DMS53 treated with DMSO at 0.1 percent for 48 hours (cell line): ENCODE results near the gene EXOSC2.
A peak's percentile ranks its signal among the peaks of the same experiment; 100 is the strongest.
"Not testable (repeated sequence)": the region's sequence is repeated elsewhere in the genome, so short reads cannot be mapped to it uniquely, and the experiment has no call there.

ENCODE experiments used
- DNase-seq: peaks from one replicate; lab custom pipeline; 2025; ENCODE audit not compliant: unreplicated experiment; lab: John Stamatoyannopoulos, UW

EXOSC2 gene

GRCh38 chr9:130666393-130667119 lies 27.0 kb upstream of the EXOSC2 start:
- no peak for DNase-seq

GRCh38 chr9:130667120-130667435 lies 26.5 kb upstream of the EXOSC2 start:
- DNase-seq = no peak

- no peak for DNase-seq
Observed at GRCh38 chr9:130668196-130668595, 25.4 kb upstream of the EXOSC2 start.

GRCh38 chr9:130668659-130669058 lies 24.9 kb upstream of the EXOSC2 start:
- DNase-seq = no peak

GRCh38 chr9:130669965-130670364 lies 23.6 kb upstream of the EXOSC2 start:
- DNase-seq = no peak

- DNase-seq = no peak
Observed at GRCh38 chr9:130670644-130671043, 22.9 kb upstream of the EXOSC2 start.

GRCh38 chr9:130672466-130672865 lies 21.1 kb upstream of the EXOSC2 start:
- DNase-seq = no peak

DNA sequence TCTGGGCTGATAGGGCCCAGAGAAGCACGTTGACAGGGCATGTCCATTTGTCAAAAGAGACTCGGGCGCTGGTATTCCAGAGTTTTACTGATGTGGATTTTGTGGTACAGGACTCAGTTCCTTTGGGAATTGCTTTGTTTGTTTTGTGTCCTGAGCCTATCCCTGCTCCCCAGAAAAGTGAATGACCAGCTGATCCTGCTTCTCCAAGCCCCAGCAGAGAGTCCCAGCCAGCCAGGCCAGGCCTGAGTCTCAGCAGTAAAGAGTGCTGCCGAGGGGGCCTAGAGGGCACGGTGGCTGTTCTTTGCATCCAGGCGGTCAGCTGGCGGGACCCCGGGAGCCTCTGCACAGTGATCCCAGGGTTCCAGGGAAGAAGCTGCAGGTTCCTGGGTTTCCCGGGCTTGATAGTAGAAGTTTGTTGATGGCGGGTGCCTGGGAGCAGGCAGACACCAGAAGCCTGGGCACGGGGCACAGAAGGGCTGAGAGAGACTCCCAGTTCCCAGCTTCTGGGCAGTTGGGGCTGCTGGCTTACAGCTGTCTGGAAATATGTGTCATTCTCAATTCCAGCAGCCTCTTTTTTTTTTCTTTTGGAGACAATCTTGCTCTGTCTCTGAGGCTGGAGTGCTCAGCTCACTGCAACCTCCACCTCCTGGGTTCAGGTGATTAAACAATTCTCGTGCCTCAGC lies 20.5 kb upstream of the EXOSC2 start:
- DNase-seq = no peak

GRCh38 chr9:130675396-130675795 lies 18.2 kb upstream of the EXOSC2 start:
- DNase-seq = no peak

- DNase-seq = no peak
Observed at GRCh38 chr9:130677252-130677651, 16.3 kb upstream of the EXOSC2 start.

DNA sequence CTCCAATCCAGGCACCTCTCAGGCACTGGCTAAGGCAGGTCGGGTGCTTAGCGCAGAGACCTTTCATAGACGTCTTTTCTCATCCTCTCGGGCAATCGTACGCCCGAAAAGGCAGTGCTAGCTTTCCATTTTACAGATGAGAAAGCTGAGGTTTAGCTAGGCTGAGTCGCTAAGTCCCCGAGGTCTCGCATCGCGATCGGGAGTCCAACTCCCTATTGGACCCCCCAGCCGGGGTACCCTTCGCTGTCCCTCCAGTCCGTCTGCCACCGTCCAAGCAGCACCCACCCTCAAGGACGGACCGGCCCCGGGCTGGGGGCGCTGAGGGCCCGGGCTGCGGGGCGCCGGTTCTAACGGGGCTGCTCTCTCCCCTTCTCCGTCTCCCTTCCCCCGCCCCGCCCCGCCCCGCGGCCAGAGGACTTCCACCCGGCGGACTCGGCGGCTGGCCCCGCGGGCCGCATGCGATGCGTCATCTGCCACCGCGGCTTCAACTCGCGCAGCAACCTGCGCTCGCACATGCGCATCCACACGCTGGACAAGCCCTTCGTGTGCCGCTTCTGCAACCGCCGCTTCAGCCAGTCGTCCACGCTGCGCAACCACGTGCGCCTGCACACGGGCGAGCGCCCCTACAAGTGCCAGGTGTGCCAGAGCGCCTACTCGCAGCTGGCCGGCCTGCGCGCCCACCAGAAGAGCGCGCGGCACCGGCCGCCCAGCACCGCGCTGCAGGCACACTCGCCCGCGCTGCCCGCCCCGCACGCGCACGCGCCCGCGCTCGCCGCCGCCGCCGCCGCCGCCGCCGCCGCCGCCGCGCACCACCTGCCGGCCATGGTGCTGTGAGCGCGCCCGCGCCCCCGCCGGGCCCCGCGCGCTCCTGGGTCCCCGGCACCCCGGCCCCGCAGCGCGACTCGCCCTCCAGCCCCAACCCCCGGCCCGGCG lies 12.5 kb upstream of the EXOSC2 start:
- DNase-seq = peak; percentile 85

DNA sequence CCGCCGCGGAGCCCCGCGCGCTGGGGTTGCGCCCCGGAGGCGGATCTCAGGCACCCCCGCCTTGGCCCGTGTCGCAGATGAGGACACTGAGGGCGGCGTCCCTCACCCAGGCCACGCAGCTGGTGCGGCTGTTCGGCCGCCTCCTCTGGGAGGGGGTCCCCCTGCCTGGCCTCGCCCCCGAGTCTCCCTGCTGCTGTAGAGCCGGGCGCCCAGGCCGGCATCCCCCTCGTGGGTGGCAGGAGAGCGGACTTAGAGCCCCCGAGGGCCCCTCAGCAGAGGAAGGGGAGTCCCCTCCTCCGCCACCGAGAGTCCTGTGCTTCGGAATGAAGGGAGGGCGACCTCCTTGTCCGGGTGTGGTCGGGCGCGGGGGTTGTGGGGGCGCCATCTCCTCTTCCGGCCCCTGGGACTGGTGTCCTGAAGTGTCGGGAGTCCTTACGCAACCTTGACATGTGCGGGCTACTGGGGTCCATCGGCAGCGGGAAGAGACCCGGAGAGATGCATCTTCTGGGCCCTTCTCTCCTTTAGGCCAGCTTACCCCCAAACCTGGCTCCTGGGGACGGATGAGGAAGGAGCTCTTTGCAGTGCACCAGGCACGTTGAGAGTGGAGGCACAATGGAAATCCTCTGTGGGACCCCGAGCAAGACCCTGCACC lies 11.7 kb upstream of the EXOSC2 start:
- no peak for DNase-seq

DNA sequence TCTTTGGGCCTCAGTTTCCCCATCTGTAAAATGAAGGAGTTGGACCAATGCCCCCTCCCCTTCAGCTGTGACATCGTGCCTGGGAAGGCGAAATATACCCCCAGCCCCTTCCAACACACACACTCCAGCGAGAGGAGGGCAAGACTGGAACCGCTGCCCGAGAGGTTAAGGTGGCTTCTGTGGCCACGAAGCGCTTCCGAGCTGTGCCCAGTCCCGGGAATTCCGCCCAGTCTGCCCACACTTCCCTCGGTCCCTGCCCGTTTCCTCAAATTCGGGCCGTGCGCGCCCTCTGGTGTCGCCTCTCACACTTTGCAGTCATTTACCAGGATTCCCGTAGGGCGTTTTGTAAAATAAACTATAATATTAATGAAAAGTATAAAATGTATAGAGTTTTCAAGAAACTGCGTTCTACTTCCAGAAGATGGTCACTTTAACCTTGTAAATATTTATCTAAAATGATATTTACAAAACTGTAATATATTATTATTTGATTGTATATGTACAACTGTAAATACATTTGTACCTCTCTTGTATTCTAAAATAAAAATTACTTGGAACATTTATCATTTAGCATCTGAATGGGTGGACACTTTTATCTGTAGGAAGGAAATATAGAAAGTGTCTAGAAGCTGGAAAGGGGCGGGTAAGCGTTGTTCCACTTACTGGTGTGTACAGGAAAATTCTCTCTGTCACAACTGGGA lies 11.0 kb upstream of the EXOSC2 start:
- DNase-seq = peak; percentile 88

- no peak for DNase-seq
Observed at GRCh38 chr9:130685104-130685503, 8.5 kb upstream of the EXOSC2 start.

DNA sequence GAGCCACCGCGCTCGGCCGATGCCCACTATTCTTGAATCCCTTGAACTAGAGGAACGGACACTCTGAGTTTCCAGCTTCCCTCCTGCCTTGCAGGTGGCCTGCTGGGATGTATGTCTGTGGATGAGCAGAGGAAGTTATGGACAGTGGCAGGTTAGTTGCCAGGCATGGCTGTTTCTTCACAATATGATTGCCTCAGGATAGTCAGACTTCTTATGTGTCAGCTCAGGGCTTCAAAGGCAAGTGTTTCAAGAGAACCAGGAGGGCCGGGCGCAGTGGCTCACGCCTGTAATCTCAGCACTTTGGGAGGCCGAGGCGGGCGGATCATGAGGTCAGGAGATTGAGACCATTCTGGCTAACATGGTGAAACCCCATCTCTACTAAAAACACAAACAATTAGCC lies 7.6 kb upstream of the EXOSC2 start:
- not testable (repeated sequence) for DNase-seq

DNA sequence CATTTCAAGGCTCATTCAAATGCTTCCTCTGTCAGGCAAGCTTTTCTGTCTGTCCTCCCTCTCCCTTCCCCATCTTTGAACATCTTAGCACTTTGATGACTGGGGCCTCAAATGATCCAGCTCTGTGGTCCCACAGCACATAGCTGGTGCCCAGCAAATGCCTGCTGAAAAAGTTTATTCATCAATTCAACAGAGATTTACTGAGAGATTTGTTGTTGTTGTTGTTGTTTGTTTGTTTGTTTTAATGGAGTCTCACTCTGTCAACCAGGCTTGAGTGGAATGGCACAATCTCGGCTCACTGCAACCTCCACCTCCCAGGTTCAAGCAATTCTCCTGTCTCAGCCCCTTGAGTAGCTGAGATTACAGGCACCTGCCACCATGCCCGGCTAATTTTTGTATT lies 6.0 kb upstream of the EXOSC2 start:
- no peak for DNase-seq

GRCh38 chr9:130688072-130688471 lies 5.5 kb upstream of the EXOSC2 start:
- no peak for DNase-seq

DNA sequence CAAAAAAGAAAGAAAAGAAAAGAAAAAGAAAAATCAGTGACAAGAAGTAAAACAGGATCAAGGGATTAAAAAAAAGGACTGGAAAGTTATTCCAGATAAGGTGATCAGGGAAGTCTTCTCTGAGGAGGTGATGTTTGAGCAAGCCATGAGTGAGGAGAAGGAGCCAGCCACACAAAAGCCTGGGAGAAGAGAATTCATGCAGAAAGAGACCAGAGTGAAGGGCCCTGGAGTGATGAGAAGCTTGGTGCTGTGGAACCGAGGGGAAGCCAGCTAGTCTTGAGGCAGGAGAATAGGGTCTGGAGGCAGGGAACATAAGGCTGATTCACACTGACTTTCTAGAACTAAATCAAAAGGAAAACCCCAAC lies 4.0 kb upstream of the EXOSC2 start:
- no peak for DNase-seq

DNA sequence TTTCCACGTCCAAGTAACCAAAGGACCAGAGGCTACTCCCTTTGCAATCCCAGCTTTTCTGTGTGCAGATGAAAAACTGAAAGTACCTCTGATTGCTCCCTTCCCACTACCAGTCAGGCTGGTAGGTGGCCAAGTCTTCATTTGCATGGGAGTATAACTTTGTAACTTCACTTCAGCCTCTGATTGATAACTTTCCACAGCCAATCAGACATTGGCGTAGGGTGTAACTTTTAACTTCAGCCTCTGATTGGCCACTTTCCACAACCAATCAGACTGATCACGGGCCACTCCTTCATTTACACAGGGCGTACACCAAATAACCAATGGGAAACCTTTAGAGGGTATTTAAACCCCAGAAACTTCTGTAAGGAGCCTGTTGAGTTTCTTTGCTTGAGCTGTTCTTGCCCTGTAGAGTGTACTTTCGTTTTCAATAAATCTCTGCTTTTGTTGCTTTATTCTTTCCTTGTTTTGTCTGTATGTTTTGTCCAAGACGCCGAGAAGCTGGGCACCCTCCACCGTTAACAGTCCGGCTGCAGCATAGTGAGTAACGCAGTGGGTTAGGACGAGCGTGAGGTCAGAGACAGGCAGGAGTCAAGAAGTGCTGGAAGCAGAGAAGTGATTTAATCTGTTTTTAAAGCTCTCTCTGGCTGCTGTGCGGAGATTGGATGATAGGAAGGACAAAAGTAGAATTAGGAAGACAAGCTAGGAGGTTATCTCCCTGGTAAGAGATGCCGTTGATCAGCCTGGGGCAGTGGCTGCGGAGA lies 3.5 kb upstream of the EXOSC2 start:
- DNase-seq = peak; percentile 65

GRCh38 chr9:130692321-130692720 lies 1.3 kb upstream of the EXOSC2 start:
- DNase-seq = no peak
